ENCODE results near the gene KRTAP20-3.

KRTAP20-3 gene

DNA sequence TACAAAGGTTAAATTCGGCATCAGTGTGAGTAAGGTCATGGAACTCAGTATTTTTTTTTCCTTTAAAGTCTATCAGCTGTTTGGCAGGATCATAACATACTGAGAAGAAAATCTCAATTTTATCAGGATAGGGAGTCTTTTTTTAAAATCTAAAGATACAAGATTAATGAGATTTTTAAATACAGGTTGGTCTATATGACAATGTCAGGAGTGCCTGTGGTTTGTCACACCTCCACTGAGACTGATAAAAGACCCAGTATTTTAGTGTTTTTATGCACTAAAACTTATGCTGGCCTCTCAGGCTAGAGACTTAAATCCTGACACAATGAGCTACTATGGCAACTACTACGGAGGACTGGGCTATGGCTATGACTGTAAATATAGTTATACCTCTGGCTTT, at the start of gene KRTAP20-3:
Gene KRTAP20-3 (plus strand): TSS at position 301 of the 400 bp plus-strand sequence.
- no peak for DNase-seq

DNA sequence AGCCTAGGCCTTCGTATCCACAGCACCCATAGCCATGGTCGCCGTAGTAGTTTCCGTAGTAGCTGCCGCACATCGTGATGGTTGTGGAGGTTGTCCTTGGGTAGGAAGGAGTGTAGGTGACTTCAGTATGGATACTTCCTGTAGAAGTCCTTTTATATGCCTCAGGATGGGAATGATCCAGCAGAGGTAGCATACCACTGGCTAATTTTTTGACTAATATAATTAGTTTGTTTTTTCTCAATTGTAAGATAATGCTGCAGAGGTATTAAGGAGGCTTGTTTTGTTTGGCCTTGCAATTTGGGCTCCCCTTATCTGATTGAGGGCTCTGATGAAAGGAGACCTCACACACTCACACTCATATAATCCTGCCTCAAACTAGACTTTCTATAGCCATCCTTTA, 43.9 kb upstream of the KRTAP20-3 start, which contains the start of gene KRTAP6-2:
Gene KRTAP6-2 (minus strand): TSS at position 101 of the 400 bp plus-strand sequence. CDS start 28 bp downstream, at position 73.
- no peak for DNase-seq

- no peak for DNase-seq
Measured at GRCh38 chr21:30600787-30601186, 41.9 kb upstream of the KRTAP20-3 start, which contains the start of gene KRTAP22-1. KRTAP22-1 (plus strand) TSS chr21:30601087.

- DNase-seq = no peak
Measured at GRCh38 chr21:30605968-30606367, 36.7 kb upstream of the KRTAP20-3 start.

DNA sequence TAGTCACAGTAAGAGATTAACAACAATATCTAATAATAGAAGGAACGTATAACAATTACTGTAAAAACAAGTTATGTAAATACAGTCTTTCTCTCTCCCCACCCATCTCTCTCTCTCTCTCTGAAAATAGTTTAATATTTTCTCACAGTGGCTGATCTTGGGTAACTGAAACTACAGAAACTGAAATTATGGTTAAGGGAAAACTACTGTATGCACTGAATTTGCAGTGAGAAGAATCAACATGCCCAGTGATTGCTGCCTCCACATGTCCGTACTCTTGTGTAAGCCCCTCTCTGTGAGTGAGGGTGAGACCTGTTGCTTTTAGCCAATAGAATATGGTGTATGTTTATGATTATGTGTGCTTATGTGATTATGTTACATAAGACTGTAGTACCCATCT, 30.5 kb upstream of the KRTAP20-3 start:
- no peak for DNase-seq

- DNase-seq = no peak
Measured at GRCh38 chr21:30613836-30614235, 28.8 kb upstream of the KRTAP20-3 start, which contains the start of gene KRTAP6-1. KRTAP6-1 (minus strand) TSS chr21:30613930; CDS start chr21:30613904, 26 bp downstream.

DNA sequence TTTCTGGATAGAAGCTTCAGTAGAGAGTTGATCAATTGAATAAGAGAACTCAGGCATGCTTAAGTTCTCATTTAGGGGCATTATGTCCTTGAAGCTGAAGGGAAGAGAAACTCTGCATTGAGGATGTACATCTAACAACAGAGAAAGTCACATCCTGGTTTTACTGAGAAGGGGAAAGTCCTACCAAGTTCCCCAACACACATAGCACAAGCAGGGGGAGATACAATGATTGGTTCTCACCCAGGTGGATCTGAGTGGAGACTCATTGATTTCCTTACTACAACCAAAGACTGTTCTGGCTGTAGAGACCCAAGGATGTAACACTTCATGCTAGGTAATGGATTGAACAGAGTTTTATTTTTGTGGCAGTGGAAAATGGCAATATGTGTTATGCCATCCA, 27.5 kb upstream of the KRTAP20-3 start:
- DNase-seq = no peak

DNA sequence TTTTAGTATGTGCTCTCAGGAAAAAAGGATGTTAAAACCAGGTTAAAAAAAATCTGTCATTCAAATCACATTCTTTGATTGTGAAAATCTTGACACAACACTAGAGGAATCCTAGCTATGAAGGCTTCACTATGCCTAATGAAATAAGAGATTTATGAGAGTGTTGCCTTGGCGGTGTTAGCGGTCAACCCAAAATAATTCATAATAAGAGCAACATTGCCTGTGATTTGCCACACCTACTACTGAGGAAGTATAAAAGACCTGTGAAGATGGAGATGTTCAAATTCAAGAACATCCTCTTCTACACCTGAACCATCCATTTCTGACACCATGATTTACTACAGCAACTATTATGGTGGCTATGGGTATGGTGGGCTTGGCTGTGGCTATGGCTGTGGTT, 26.5 kb upstream of the KRTAP20-3 start, which contains the start of gene KRTAP20-1:
Gene KRTAP20-1 (plus strand): TSS at position 301 of the 400 bp plus-strand sequence. CDS start 30 bp downstream, at position 331.
- no peak for DNase-seq

- no peak for DNase-seq
Measured at GRCh38 chr21:30620080-30620479, 22.6 kb upstream of the KRTAP20-3 start.

DNA sequence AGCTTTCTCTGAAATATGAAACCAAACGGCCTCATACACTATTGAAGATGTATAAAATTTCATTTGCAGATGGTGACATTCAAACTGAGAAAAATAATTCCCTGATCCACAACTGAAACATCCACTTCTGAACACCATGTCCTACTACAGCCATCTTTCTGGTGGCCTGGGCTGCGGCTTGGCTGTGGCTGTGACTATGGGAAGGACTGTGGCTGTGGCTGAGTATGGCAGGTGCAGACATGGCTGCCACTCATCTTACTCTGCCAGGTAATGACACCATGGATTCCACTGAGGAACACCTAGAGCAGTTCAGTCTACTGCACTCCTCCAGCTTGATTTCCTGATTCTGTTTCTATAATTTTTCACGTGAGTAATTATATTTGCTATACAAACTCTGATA, 22.1 kb upstream of the KRTAP20-3 start, which contains the start of gene KRTAP20-4:
Gene KRTAP20-4 (plus strand): TSS at position 106 of the 400 bp plus-strand sequence.
- no peak for DNase-seq

DNA sequence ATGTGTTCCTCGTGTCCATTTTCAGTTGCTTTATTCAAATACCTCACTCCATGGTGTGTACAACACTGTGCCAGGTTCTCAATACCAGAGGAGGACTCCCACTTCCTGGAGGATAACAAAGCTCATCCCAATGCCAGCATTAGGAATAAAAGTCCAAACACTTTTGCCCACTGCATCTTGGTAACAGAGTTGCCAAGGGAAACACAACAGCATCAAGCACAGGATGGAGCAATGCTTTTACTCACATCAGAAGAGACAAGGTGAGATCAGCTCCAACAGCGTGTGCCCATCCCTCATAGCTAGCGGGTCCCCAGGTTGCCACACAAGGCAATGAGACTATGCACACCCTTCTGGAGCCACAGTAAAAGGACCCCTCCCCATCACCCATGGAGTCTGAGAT, 19.3 kb upstream of the KRTAP20-3 start:
- DNase-seq = no peak

GRCh38 chr21:30625449-30626165, 17.1 kb upstream of the KRTAP20-3 start:
- DNase-seq = no peak

- no peak for DNase-seq
Measured at GRCh38 chr21:30628109-30628508, 14.6 kb upstream of the KRTAP20-3 start.

DNA sequence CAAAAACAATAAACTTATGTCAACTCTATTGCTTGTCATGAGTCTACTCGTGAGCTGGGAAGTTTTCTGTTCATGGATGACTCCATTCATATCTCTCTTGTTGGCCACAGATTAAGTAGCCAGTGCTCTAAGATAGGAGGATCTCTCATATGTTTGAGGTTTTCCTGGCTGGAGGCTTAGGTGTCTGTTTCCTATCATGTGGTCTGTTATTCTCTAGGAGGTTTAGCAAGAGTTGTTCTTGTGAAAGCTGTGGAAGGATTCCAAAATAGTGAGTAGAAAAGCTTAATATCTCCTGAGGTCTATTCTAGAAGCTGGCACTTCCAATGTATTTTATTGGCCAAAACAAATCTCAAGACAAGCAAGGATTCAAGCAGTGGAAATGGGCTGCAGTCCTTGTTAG, 13.5 kb upstream of the KRTAP20-3 start:
- no peak for DNase-seq

GRCh38 chr21:30634906-30635305, 7.8 kb upstream of the KRTAP20-3 start, which contains the start of gene KRTAP20-2:
KRTAP20-2 (plus strand) TSS chr21:30635206; CDS start chr21:30635264, 58 bp downstream.
- DNase-seq = no peak

GRCh38 chr21:30638686-30639085, 4.0 kb upstream of the KRTAP20-3 start:
- no peak for DNase-seq

DNA sequence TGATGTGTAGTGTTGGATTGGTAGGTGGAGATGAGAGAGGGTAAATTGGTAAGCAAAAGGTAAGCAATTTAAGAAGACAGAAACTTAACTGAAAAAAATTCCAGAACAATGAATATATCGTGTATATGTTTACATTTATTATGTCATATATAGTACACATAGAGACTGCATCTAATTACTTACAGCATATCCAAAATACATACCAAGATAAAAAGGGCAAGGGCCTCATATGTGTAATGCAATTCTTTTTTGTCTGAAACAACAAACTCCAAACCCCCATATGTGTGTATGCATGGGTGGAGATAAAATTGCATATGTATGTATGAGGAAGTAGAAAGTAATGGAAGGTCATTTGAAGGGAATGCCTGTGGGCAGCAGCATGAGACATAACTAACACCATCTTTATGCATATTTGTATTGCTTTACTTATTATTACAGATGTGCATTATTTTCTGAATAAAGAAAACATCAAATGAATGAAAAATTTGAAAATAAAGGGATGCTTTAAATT, 4.3 kb downstream of the KRTAP20-3 start:
- no peak for DNase-seq

DNA sequence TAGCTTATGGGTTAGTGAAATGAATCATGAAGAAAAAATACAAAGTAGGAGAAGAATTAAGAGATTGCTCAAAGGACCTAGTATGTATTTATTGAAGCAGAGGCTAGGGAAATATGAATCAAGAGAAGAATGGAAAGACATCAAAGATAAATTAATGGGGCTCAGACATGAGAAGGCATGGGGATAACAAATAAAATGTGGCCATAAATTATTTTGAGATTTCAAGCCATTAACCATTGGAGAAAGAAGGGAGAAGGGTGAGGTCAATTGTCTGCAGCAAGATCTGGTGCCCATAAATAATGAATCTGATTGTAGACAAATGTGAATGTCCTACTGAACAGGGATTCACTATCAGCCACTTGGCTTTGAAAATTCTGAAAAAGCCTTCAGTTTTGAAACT, 10.2 kb downstream of the KRTAP20-3 start:
- no peak for DNase-seq

- DNase-seq = no peak
Measured at GRCh38 chr21:30668776-30669175, 26.1 kb downstream of the KRTAP20-3 start.

DNA sequence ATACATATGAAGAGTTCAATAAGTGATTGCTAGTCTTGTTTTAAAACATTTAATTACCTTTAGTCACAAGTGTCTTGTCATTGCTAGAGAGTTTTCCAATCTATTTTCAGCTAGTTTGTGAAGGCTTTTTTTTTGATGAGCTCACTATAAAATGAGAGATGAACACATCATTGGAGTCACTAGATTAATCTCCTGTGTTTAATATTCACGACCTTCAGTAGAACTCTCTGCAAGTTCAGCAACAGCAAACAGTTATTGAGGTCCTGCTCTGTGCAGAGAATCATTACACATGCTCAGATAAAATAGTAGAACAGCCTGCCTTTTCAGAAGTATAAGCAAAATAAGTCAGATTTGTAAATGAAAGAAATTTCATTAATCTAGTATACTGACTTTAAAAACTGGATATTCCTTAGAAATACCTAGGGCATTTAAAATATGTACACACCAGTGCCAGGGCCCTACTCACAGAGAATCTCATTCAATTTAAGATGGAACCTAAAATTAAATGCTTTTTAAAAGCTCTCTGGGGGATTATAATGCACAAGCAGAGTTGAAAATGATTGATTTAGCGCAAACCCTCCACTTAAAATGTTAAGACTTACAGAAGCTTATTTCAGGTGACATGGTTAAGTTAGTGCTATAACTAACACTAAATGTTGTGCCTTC, 30.5 kb downstream of the KRTAP20-3 start:
- no peak for DNase-seq

DNA sequence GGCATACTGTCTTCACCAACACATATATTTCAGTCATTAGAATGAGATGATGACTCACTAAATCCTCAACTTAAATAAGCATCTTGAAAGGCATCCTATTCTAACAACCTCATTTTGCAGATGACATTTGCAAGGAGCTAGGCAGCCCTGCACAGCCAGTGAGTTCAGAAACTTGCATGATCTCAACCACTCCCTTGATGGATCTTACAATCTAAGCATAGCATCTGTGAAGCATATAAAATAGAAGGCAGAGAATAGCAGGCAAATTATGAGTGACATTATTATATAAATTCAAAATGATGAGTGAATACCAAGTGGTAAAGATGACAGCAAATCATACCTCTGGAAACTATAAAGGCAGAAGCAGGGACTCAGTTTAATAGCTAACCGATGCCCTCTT, 31.6 kb downstream of the KRTAP20-3 start:
- DNase-seq = no peak

GRCh38 chr21:30676737-30677136, 34.1 kb downstream of the KRTAP20-3 start:
- DNase-seq = no peak

DNA sequence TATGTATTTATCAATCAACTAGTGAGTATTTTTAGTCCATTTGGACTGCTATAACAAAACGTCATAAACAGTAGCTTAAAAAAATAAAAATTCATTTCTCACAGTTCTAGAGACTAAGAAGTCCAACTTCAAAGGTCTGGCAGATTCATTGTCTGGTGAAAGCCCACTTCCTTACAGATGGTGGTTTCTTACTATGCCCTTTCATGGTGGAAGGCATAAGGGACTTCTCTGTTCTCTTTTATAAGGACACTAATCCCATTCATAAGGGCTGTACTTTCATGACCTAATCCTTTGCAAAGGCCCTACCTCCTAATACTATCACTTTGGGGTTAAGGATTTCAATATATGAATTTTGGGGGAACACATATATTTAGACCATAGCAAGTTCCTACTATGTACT, 37.9 kb downstream of the KRTAP20-3 start:
- DNase-seq = no peak

GRCh38 chr21:30684506-30684905, 41.8 kb downstream of the KRTAP20-3 start:
- DNase-seq = no peak
